Measurements from ENCODE around the gene OR5K2.

DNA sequence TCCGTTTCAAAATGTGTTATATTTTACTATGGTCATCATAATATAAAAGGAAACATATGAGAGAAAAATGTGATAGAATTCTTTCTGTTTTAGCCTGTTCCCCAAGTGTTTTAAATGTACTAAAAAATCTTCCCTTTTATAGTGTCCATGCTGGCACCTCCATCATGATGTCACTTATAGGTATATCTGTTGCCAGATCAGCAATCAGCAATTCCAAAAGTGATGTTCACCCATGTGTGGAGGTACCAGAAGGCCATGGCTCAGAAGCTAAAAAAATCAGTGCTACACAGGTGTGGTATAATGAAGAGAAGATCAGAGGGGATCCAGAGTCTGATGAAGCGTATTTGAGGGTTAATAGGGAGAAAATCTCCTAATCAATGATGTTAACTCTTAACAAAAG, 33.2 kb downstream of the OR5K2 start:
- TF ChIP-seq, protein P1, sequence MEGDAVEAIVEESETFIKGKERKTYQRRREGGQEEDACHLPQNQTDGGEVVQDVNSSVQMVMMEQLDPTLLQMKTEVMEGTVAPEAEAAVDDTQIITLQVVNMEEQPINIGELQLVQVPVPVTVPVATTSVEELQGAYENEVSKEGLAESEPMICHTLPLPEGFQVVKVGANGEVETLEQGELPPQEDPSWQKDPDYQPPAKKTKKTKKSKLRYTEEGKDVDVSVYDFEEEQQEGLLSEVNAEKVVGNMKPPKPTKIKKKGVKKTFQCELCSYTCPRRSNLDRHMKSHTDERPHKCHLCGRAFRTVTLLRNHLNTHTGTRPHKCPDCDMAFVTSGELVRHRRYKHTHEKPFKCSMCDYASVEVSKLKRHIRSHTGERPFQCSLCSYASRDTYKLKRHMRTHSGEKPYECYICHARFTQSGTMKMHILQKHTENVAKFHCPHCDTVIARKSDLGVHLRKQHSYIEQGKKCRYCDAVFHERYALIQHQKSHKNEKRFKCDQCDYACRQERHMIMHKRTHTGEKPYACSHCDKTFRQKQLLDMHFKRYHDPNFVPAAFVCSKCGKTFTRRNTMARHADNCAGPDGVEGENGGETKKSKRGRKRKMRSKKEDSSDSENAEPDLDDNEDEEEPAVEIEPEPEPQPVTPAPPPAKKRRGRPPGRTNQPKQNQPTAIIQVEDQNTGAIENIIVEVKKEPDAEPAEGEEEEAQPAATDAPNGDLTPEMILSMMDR (conservative IDR thresholded peaks at IDR 0.05; ENCODE audit: low read length) = no peak
- TF ChIP-seq EZH2phosphoT487 (IDR thresholded peaks at IDR 0.05; ENCODE audit: borderline replicate concordance, low read depth, low read length) = no peak

All from OCI-LY7 (cell line).